HEK293 (cell line): ENCODE measurements around the gene C1orf146.

Experiments used
- CTCF ChIA-PET: fragments of 350-600 bp; formaldehyde crosslinking; extraction: SDS; loops from one replicate; lab custom pipeline; 2021; ENCODE audit warnings: antibody characterized with exemption; lab: Yijun Ruan, JAX
- POLR2A ChIA-PET: fragments of 300-600 bp; formaldehyde crosslinking; extraction: SDS; loops from one replicate; lab custom pipeline; 2020; ENCODE audit warnings: antibody characterized with exemption, inconsistent platforms; lab: Yijun Ruan, JAX
- H3K27ac ChIP-seq: fragments of 200-500 bp; sonication (Bioruptor generic); 2 replicates; pipeline ENCODE4 v1.5.1; 2014; ENCODE audit warnings: low read depth, low read length, control low read depth, inconsistent platforms; ENCODE audit errors: extremely low read depth
- H3K36me3 ChIP-seq, 2 experiments: fragments of 200-500 bp in 1 of 2; sonication (Bioruptor generic) in 1 of 2; 1 replicate in 1 of 2; 2 replicates in 1 of 2; pipeline ENCODE4 v1.5.1; 2014 to 2017; ENCODE audit warnings: inconsistent platforms in 2 of 2, low read length in 2 of 2; ENCODE audit not compliant: control insufficient read depth in 2 of 2, insufficient read depth in 1 of 2
- H3K4me1 ChIP-seq: fragments of 200-500 bp; sonication (Bioruptor generic); 2 replicates; pipeline ENCODE4 v1.5.1; 2014; ENCODE audit warnings: mild to moderate bottlenecking, low read length, inconsistent platforms; ENCODE audit not compliant: control insufficient read depth, insufficient read depth
- H3K4me3 ChIP-seq: 2 replicates; pipeline ENCODE4 v1.5.1; 2011; ENCODE audit warnings: low read depth, mild to moderate bottlenecking, control low read depth, low read length, moderate library complexity
- H3K9me3 ChIP-seq: fragments of 200-500 bp; sonication (Bioruptor generic); 2 replicates; pipeline ENCODE4 v1.5.1; 2014; ENCODE audit warnings: low read depth, low read length, inconsistent platforms; ENCODE audit not compliant: control insufficient read depth, insufficient read depth
- BCL11A ChIP-seq: fragments of 450-650 bp; formaldehyde crosslinking; IDR thresholded peaks from 2 replicates; pipeline ENCODE4 v1.5.1; 2016; ENCODE audit warnings: low read depth, missing biosample characterization, missing genetic modification characterization
- GLI2 ChIP-seq: fragments of 450-650 bp; formaldehyde crosslinking; IDR thresholded peaks from 2 replicates; pipeline ENCODE4; 2017; ENCODE audit warnings: missing biosample characterization, missing genetic modification characterization, low read depth, borderline replicate concordance
- GLI4 ChIP-seq: fragments of 450-650 bp; formaldehyde crosslinking; IDR thresholded peaks from 2 replicates; pipeline ENCODE4 v1.5.1; 2016; ENCODE audit warnings: missing biosample characterization, missing genetic modification characterization
- HIC1 ChIP-seq: fragments of 450-650 bp; formaldehyde crosslinking; IDR thresholded peaks from 2 replicates; pipeline ENCODE4 v1.5.1; 2016; ENCODE audit warnings: missing biosample characterization, missing genetic modification characterization
- PRDM2 ChIP-seq: fragments of 450-650 bp; formaldehyde crosslinking; IDR thresholded peaks from 2 replicates; pipeline ENCODE4 v1.5.1; 2016; ENCODE audit warnings: missing biosample characterization, missing genetic modification characterization, borderline replicate concordance
- PRDM6 ChIP-seq: fragments of 450-650 bp; formaldehyde crosslinking; IDR thresholded peaks from 2 replicates; pipeline ENCODE4 v1.5.1; 2017; ENCODE audit warnings: missing biosample characterization, missing genetic modification characterization
- REPIN1 ChIP-seq: fragments of 450-650 bp; formaldehyde crosslinking; IDR thresholded peaks from 2 replicates; pipeline ENCODE4 v1.5.1; 2017; ENCODE audit warnings: missing biosample characterization, missing genetic modification characterization, low read depth
- ZFP37 ChIP-seq: fragments of 450-650 bp; formaldehyde crosslinking; IDR thresholded peaks from 2 replicates; pipeline ENCODE4 v1.5.1; 2016; ENCODE audit warnings: missing biosample characterization, missing genetic modification characterization
- ZNF114 ChIP-seq: fragments of 450-650 bp; formaldehyde crosslinking; IDR thresholded peaks from 2 replicates; pipeline ENCODE4 v1.5.0; 2017; ENCODE audit warnings: missing biosample characterization, missing genetic modification characterization
- ZNF24 ChIP-seq: fragments of 450-650 bp; formaldehyde crosslinking; IDR thresholded peaks from 2 replicates; pipeline ENCODE4 v1.5.1; 2016; ENCODE audit warnings: missing biosample characterization, missing genetic modification characterization
- ZNF26 ChIP-seq: fragments of 450-650 bp; formaldehyde crosslinking; IDR thresholded peaks from 2 replicates; pipeline ENCODE4 v1.5.1; 2016; ENCODE audit warnings: missing biosample characterization, missing genetic modification characterization
- ZNF366 ChIP-seq: fragments of 450-650 bp; formaldehyde crosslinking; conservative IDR thresholded peaks from 2 replicates; pipeline ENCODE4 v1.5.1; 2016; ENCODE audit warnings: missing biosample characterization, missing genetic modification characterization
- ZNF398 ChIP-seq: fragments of 450-650 bp; formaldehyde crosslinking; IDR thresholded peaks from 2 replicates; pipeline ENCODE4 v1.5.1; 2017; ENCODE audit warnings: missing biosample characterization, missing genetic modification characterization
- ZNF561 ChIP-seq: fragments of 450-650 bp; IDR thresholded peaks from 2 replicates; pipeline ENCODE4 v1.5.1; 2018; ENCODE audit warnings: missing biosample characterization, missing genetic modification characterization, borderline replicate concordance
- ZNF596 ChIP-seq: fragments of 450-650 bp; IDR thresholded peaks from 2 replicates; pipeline ENCODE4 v1.5.0; 2018; ENCODE audit warnings: missing biosample characterization, mild to moderate bottlenecking, missing genetic modification characterization, moderate library complexity
- ZNF639 ChIP-seq: fragments of 450-650 bp; formaldehyde crosslinking; IDR thresholded peaks from 2 replicates; pipeline ENCODE4 v1.5.1; 2016; ENCODE audit warnings: missing biosample characterization, missing genetic modification characterization
- ZNF677 ChIP-seq: fragments of 450-650 bp; IDR thresholded peaks from 2 replicates; pipeline ENCODE4 v1.5.0; 2018; ENCODE audit warnings: missing biosample characterization, mild to moderate bottlenecking, missing genetic modification characterization, moderate library complexity
- ZNF76 ChIP-seq: fragments of 450-650 bp; formaldehyde crosslinking; IDR thresholded peaks from 2 replicates; pipeline ENCODE4; 2016; ENCODE audit warnings: low read depth, missing biosample characterization, missing genetic modification characterization, borderline replicate concordance

Gene C1orf146

GRCh38 chr1:92201973-92202372 is 15.7 kb upstream of the C1orf146 start (continued):
- TF ChIP-seq PRDM2 (tag by site-specific recombination) (no peak), ZNF114 (tag by site-specific recombination) (no peak), REPIN1 (tag by site-specific recombination) (no peak), ZFP37 (tag by site-specific recombination) (no peak), ZNF366 (tag by site-specific recombination) (no peak), GLI2 (tag by site-specific recombination) (no peak), BCL11A (tag by site-specific recombination) (no peak), GLI4 (tag by site-specific recombination) (no peak), ZNF561 (tag by site-specific recombination) (no peak), ZNF76 (no peak)

- ChIA-PET CTCF (no interaction called here), POLR2A (no interaction called here)
- Histone ChIP-seq H3K36me3 (no peaks in the 10 kb centered on the region), H3K4me1 (no peaks in the 10 kb centered on the region), H3K27ac (no peak overlapping the region), H3K9me3 (no peaks in the 10 kb centered on the region)
- TF ChIP-seq ZNF677 (tag by site-specific recombination) (no peak), ZNF596 (tag by site-specific recombination) (no peak), ZNF639 (tag by site-specific recombination) (no peak), ZNF26 (no peak), ZNF398 (tag by site-specific recombination) (no peak), ZNF24 (tag by site-specific recombination) (no peak), PRDM6 (no peak), HIC1 (tag by site-specific recombination) (no peak)
- TF ChIP-seq, all 188 proteins: peak for 0
- H3K4me3 ChIP-seq: no peak overlapping the region
These were observed 14.6 kb upstream of the C1orf146 start for GRCh38 chr1:92203105-92203504.
